ENCODE data around the gene SCUBE3. TPM values are rescaled to one million over a fixed set of nuclear protein-coding genes. Genes with fewer than 3 reads are reported as not detected.

The SCUBE3 gene
- total and polyA plus RNA-seq, 2 of the 13 experiments (the other 11 are each of a cell fraction or from before 2014, with no cell fraction given): not detected

- peak; percentile 58; the same call in 1 of the 2 replicates for TF ChIP-seq FUBP1 (CRISPR knock-in tag; IDR thresholded peaks at IDR 0.05; ENCODE audit: borderline replicate concordance)
- no peak for TF ChIP-seq ZNF737 (CRISPR knock-in tag; IDR thresholded peaks at IDR 0.05; ENCODE audit: borderline replicate concordance)
- no peak for TF ChIP-seq MBD4 (IDR thresholded peaks at IDR 0.05; ENCODE audit: borderline replicate concordance, low read length)
- TF ChIP-seq ATF7-NPFF (CRISPR knock-in tag; IDR thresholded peaks at IDR 0.05; ENCODE audit: low read depth): peak; percentile 82
- peak; percentile 65 for TF ChIP-seq MIXL1 (CRISPR knock-in tag; IDR thresholded peaks at IDR 0.05)
- TF ChIP-seq TOPORS (CRISPR knock-in tag; IDR thresholded peaks at IDR 0.05): peak; percentile 90
- TF ChIP-seq MXI1 (IDR thresholded peaks at IDR 0.05; ENCODE audit: borderline replicate concordance, low read depth, low read length): peak; percentile 92
- TF ChIP-seq FOXO1 (CRISPR knock-in tag; IDR thresholded peaks at IDR 0.05): peak; percentile 54
- no peak; the same call in 1 of the 2 replicates for TF ChIP-seq JUND (CRISPR knock-in tag; IDR thresholded peaks at IDR 0.05)
- TF ChIP-seq RNF2 (conservative IDR thresholded peaks at IDR 0.05; ENCODE audit: low read depth): peak; percentile 50; the same call in 1 of the 2 replicates
- TF ChIP-seq ZNF12 (CRISPR knock-in tag; IDR thresholded peaks at IDR 0.05): peak; percentile 59
- 0 out of 2 replicates have a peak, but pooled peaks have one; percentile 89 for TF ChIP-seq MAF1 (CRISPR knock-in tag; IDR thresholded peaks at IDR 0.05; ENCODE audit: borderline replicate concordance)
- TF ChIP-seq RFX3 (CRISPR knock-in tag; IDR thresholded peaks at IDR 0.05): peak; percentile 90
- peak; percentile 87; the same call in 1 of the 2 replicates for TF ChIP-seq TFDP1 (CRISPR knock-in tag; IDR thresholded peaks at IDR 0.05; ENCODE audit: borderline replicate concordance)
- peak; percentile 64 for TF ChIP-seq NFYC (CRISPR knock-in tag; IDR thresholded peaks at IDR 0.05)
- peak; percentile 99 for TF ChIP-seq ZNF501 (CRISPR knock-in tag; IDR thresholded peaks at IDR 0.05)
- TF ChIP-seq, protein P1, sequence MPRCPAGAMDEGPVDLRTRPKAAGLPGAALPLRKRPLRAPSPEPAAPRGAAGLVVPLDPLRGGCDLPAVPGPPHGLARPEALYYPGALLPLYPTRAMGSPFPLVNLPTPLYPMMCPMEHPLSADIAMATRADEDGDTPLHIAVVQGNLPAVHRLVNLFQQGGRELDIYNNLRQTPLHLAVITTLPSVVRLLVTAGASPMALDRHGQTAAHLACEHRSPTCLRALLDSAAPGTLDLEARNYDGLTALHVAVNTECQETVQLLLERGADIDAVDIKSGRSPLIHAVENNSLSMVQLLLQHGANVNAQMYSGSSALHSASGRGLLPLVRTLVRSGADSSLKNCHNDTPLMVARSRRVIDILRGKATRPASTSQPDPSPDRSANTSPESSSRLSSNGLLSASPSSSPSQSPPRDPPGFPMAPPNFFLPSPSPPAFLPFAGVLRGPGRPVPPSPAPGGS (CRISPR knock-in tag; IDR thresholded peaks at IDR 0.05): peak; percentile 63
- TF ChIP-seq ZNF552 (CRISPR knock-in tag; IDR thresholded peaks at IDR 0.05; ENCODE audit: borderline replicate concordance): peak; percentile 72; the same call in 1 of the 2 replicates
- peak; percentile 95 for TF ChIP-seq KMT2B (CRISPR knock-in tag; IDR thresholded peaks at IDR 0.05)
Observed at GRCh38 chr6:35259194-35259947, 45.6 kb downstream of the SCUBE3 start, which contains the start of gene ZNF76 (continued).
